GM12878 (cell line): ENCODE results near the gene CLECL1. TPM values are rescaled to one million over a fixed set of nuclear protein-coding genes. Genes with fewer than 3 reads are reported as not detected.

Experiments used
- ATAC-seq: fragments of 200-7000 bp; cut with Tn5 transposase; 3 replicates; pipeline ENCODE4 v1.9.1; 2020; ENCODE audit warnings: mild to moderate bottlenecking, moderate library complexity
- BruUV-seq: library from RNA; stranded (reverse); fragments of 400-500 nt; replicated peaks from 2 replicates; lab custom pipeline; 2021; lab: Mats Ljungman, UMichigan
- CTCF ChIA-PET: fragments of 300-600 bp; sonication (Branson Sonifier 250); formaldehyde crosslinking; extraction: SDS; loops from one replicate; lab custom pipeline; 2021; ENCODE audit warnings: inconsistent platforms; lab: Yijun Ruan, JAX
- POLR2A ChIA-PET: fragments of 350-600 bp; formaldehyde crosslinking; extraction: SDS; loops from one replicate; lab custom pipeline; 2021; ENCODE audit warnings: inconsistent platforms; lab: Charles Lee
- RAD21 ChIA-PET: fragments of 300-600 bp; sonication (Branson Sonifier 250); formaldehyde crosslinking; loops from one replicate; lab custom pipeline; 2023; ENCODE audit warnings: antibody characterized with exemption; ENCODE audit not compliant: unreplicated experiment; lab: Charles Lee
- SMC1A ChIA-PET: fragments of 300-600 bp; sonication (Branson Sonifier 250); formaldehyde crosslinking; loops from one replicate; lab custom pipeline; 2023; ENCODE audit not compliant: unreplicated experiment, uncharacterized antibody; lab: Charles Lee
- DNase-seq: peaks from one replicate; pipeline ENCODE4 v3.0.0-alpha.2; 2011; ENCODE audit warnings: low read depth, low spot score
- FAIRE-seq: peaks from 3 replicates; lab custom pipeline; 2011; peaks lifted over from hg19 to GRCh38; lab: Jason Lieb, UNC
- H2AFZ ChIP-seq: 2 replicates; pipeline ENCODE4 v1.6.0; 2011; ENCODE audit warnings: low read depth, low read length, control low read depth; ENCODE audit not compliant: control insufficient read depth
- H3K27ac ChIP-seq: 2 replicates; pipeline ENCODE4 v1.5.1; 2011; ENCODE audit warnings: control low read depth; ENCODE audit not compliant: control insufficient read depth, insufficient read depth
- H3K27me3 ChIP-seq, 2 experiments: replicated peaks in 1 of 2; 2 replicates each; pipeline versions ENCODE4 v1.6.0 to v1.6.1; 2011; ENCODE audit warnings: low read length in 1 of 2; ENCODE audit not compliant: control insufficient read depth in 2 of 2, insufficient read depth in 2 of 2
- H3K36me3 ChIP-seq, 2 experiments: 2 replicates each; pipeline ENCODE4 v1.5.1; 2011; ENCODE audit warnings: low read length in 1 of 2; ENCODE audit not compliant: control insufficient read depth in 2 of 2, insufficient read depth in 2 of 2
- H3K4me1 ChIP-seq: 2 replicates; pipeline ENCODE4 v1.6.1; 2011; ENCODE audit warnings: mild to moderate bottlenecking, low read length, moderate library complexity, mixed read lengths; ENCODE audit not compliant: control insufficient read depth, insufficient read depth
- H3K4me2 ChIP-seq: 2 replicates; pipeline ENCODE4 v1.6.0; 2011; ENCODE audit warnings: control low read depth; ENCODE audit not compliant: control insufficient read depth, insufficient read depth
- H3K4me3 ChIP-seq: fragments of 200-600 bp; sonication (generic); 2 replicates; pipeline ENCODE4 v1.5.1; 2016
- H3K79me2 ChIP-seq: 2 replicates; pipeline ENCODE4 v1.6.0; 2011; ENCODE audit warnings: low read length; ENCODE audit not compliant: control insufficient read depth, insufficient read depth
- H3K9ac ChIP-seq: 2 replicates; pipeline ENCODE4 v1.8.0; 2011; ENCODE audit warnings: low read length, control low read depth, mixed read lengths; ENCODE audit not compliant: control insufficient read depth, insufficient read depth
- H3K9me3 ChIP-seq: replicated peaks from 3 replicates; pipeline ENCODE4 v1.5.1; 2011; ENCODE audit warnings: mild to moderate bottlenecking, low read length; ENCODE audit not compliant: control insufficient read depth, insufficient read depth
- H4K20me1 ChIP-seq: 2 replicates; pipeline ENCODE4 v1.6.0; 2011; ENCODE audit not compliant: control insufficient read depth, insufficient read depth
- BACH1 ChIP-seq: fragments of 450-650 bp; IDR thresholded peaks from 2 replicates; pipeline ENCODE4 v1.6.1; 2017; ENCODE audit warnings: mild to moderate bottlenecking, borderline replicate concordance
- BMI1 ChIP-seq: fragments of 450-650 bp; IDR thresholded peaks from 2 replicates; pipeline ENCODE4 v1.6.1; 2016; ENCODE audit warnings: mild to moderate bottlenecking, moderate library complexity, borderline replicate concordance
- CUX1 ChIP-seq: IDR thresholded peaks from 2 replicates; pipeline ENCODE4 v1.6.1; 2012; ENCODE audit warnings: improper control_type of control experiment, low read depth, low read length; ENCODE audit not compliant: insufficient replicate concordance
- JUND ChIP-seq: IDR thresholded peaks from 2 replicates; pipeline ENCODE4 v1.6.1; 2012; ENCODE audit warnings: low read depth, mild to moderate bottlenecking, low read length, improper control_type of control experiment, moderate library complexity
- RB1 ChIP-seq: fragments of 450-650 bp; formaldehyde crosslinking; IDR thresholded peaks from 2 replicates; pipeline ENCODE4 v1.6.1; 2017; ENCODE audit warnings: mild to moderate bottlenecking, borderline replicate concordance
- SIN3A ChIP-seq: IDR thresholded peaks from 2 replicates; pipeline ENCODE4 v1.6.1; 2012; ENCODE audit warnings: low read depth, low read length, improper control_type of control experiment
- SPI1 ChIP-seq: IDR thresholded peaks from 2 replicates; pipeline ENCODE4 v1.6.1; 2011; ENCODE audit warnings: low read depth, mild to moderate bottlenecking, low read length, moderate library complexity, borderline replicate concordance; ENCODE audit not compliant: insufficient read depth
- TBL1XR1 ChIP-seq: IDR thresholded peaks from 2 replicates; pipeline ENCODE4 v1.6.1; 2012; ENCODE audit warnings: low read depth, low read length, improper control_type of control experiment
- WGBS: methylation state at CpG from one replicate; pipeline ENCODE4 v1.1.6; 2016; ENCODE audit warnings: low lambda C conversion rate; ENCODE audit not compliant: insufficient replicate concordance, insufficient coverage; ENCODE audit errors: missing lambda C conversion rate; 5-methylcytosine and 5-hydroxymethylcytosine counted together
- in situ Hi-C: fragments of 300-500 bp; cut with MboI; formaldehyde crosslinking; loops from 9 replicates; pipeline ENCODE4 v1.14.3; 2018; ENCODE audit warnings: mixed read lengths
- intact Hi-C: fragments of 100-400 bp; cut with micrococcal nuclease; formaldehyde crosslinking; loops from one replicate; pipeline ENCODE4 v1.14.2; 2022; ENCODE audit not compliant: unreplicated experiment
- polyA plus RNA-seq, 11 experiments: library from polyadenylated mRNA; depleted of rRNA in 4 of 11; unstranded in 6 of 11; stranded (reverse) in 5 of 11; fragments of >200 nt; fragmentation: Nextera tagmentation in 4 of 11; fragmentation: Illumina TruSeq in 1 of 11; extraction: Ambion mirVana in 4 of 11; extraction: Trizol in 1 of 11; gene quantifications; 1 replicate in 1 of 11; 2 replicates in 10 of 11; pipeline versions ENCODE4 v1.2.1 to v1.2.3, GENCODE V29; 2011 to 2016; ENCODE audit warnings: inconsistent platforms in 2 of 11, missing spikeins in 2 of 11, low read depth in 1 of 11
- total RNA-seq, 4 experiments: library from RNA; depleted of rRNA in 3 of 4; stranded (reverse); fragments of >200 nt in 3 of 4; fragmentation: Illumina TruSeq in 1 of 4; extraction: Trizol in 1 of 4; gene quantifications; 2 replicates each; pipeline versions ENCODE4 v1.2.1 to v1.2.3, GENCODE V29; 2013 to 2021

Gene CLECL1
- total and polyA plus RNA-seq, 10 of the 15 experiments (the other 5 are each of a cell fraction or from before 2014, with no cell fraction given), result 4.6 to 56.5 (median 46.4) TPM

- ATAC-seq (no peak), FAIRE-seq (no peak), DNase-seq (no peak)
- no peak overlapping the region for H3K27ac ChIP-seq
- in situ Hi-C loops, result no loop called here
- H4K20me1 ChIP-seq, result no peaks in the 10 kb centered on the region
- H3K36me3 ChIP-seq, result no peaks in the 10 kb centered on the region
- no TSS peak for BruUV-seq
- no peak overlapping the region for H3K4me2 ChIP-seq
- H3K4me1 ChIP-seq, result no peaks in the 10 kb centered on the region
- H2AFZ ChIP-seq, result no peak overlapping the region
- H3K79me2 ChIP-seq, result no peaks in the 10 kb centered on the region
- CTCF ChIA-PET, result no interaction called here
- no peak overlapping the region for H3K9ac ChIP-seq
- 49% methylated on average over 4 of the region's 4 CpGs for WGBS
- RAD21 ChIA-PET, result no interaction called here
- POLR2A ChIA-PET, result interaction anchor here (0.6 kb wide), 1 partner anchor 20 kb away, joined by 4 read pairs; no protein-coding TSS in a partner anchor
- TF ChIP-seq SIN3A (no peak), SPI1 (peak; percentile 28; the same call in 1 of the 2 replicates)
- intact Hi-C loops, result no loop called here
- H3K9me3 ChIP-seq, result no peaks in the 10 kb centered on the region; the same call in 2 of the 3 replicates
- H3K27me3 ChIP-seq, result no peaks in the 10 kb centered on the region
- H3K4me3 ChIP-seq, result no peak overlapping the region
- SMC1A ChIA-PET, result interaction anchor here (0.7 to 1.9 kb wide), 3 partner anchors 11 to 1766 kb away, joined by 3 to 7 read pairs (median 4); no protein-coding TSS in a partner anchor
Observed at GRCh38 chr12:9779209-9779608, 46.3 kb upstream of the CLECL1 start.

- Histone ChIP-seq H3K79me2 (no peaks in the 10 kb centered on the region), H3K4me3 (no peak overlapping the region), H4K20me1 (no peaks in the 10 kb centered on the region), H3K4me1 (no peaks in the 10 kb centered on the region), H3K27me3 (no peaks in the 10 kb centered on the region), H3K9me3 (no peaks in the 10 kb centered on the region), H3K36me3 (no peaks in the 10 kb centered on the region), H3K9ac (no peak overlapping the region), H2AFZ (no peak overlapping the region), H3K27ac (no peak overlapping the region), H3K4me2 (no peak overlapping the region)
- CTCF ChIA-PET, result interaction anchor here (0.6 to 1.5 kb wide), 9 partner anchors 9 to 33 kb away, joined by 3 to 5 read pairs (median 3); no protein-coding TSS in a partner anchor
- ATAC-seq, result no peak
- SMC1A ChIA-PET, result interaction anchor here (1.0 to 2.6 kb wide), 5 partner anchors 9 to 26 kb away, joined by 3 to 13 read pairs (median 3); no protein-coding TSS in a partner anchor
- FAIRE-seq, result no peak
- in situ Hi-C loops, result no loop called here
- intact Hi-C loops, result no loop called here
- POLR2A ChIA-PET, result no interaction called here
- RAD21 ChIA-PET, result no interaction called here
- WGBS, result 62% methylated on average over 3 of the region's 3 CpGs
- no TSS peak for BruUV-seq
- no peak for DNase-seq
- TF ChIP-seq RB1 (no peak), BACH1 (no peak), BMI1 (no peak), CUX1 (no peak), TBL1XR1 (no peak), JUND (no peak)
Observed at GRCh38 chr12:9776781-9777180, 43.9 kb upstream of the CLECL1 start.
